Measurements from ENCODE around the gene EID2. TPM values are rescaled to one million over a fixed set of nuclear protein-coding genes. Genes with fewer than 3 reads are reported as not detected.

Gene EID2
- total RNA-seq, 6 donors from 2014 or later: 9.4 to 24.2 (median 16.2) TPM

GRCh38 chr19:39532233-39533002 lies 7.5 kb downstream of the EID2 start, which contains the start of gene EID2B:
EID2B (minus strand) TSS chr19:39532852; CDS start chr19:39532802, 50 bp downstream.
- H3K27ac ChIP-seq: peak within 1 kb of the TSS; percentile 75 to 89 (median 86)
- TF ChIP-seq EP300 (IDR thresholded peaks at IDR 0.05) (no peak), CTCF (IDR thresholded peaks at IDR 0.05) (peak; percentile 98 to 100 (median 98)), POLR2A (IDR thresholded peaks at IDR 0.05) (peak in 2 of 4 donors; percentile 47 to 76), POLR2AphosphoS5 (IDR thresholded peaks at IDR 0.05) (peak in 1 of 2 donors; percentile 88)
- DNase-seq (peak; percentile 92 to 97), ATAC-seq (ENCODE audit: low FRiP score in 2 of 2) (peak; percentile 97 to 99)
- H3K36me3 ChIP-seq: no peaks in the 10 kb centered on the region
- H3K4me3 ChIP-seq: peak within 1 kb of the TSS; percentile 82 to 99 (median 86)
- no peaks in the 10 kb centered on the region for H3K27me3 ChIP-seq
- no peaks in the 10 kb centered on the region for H3K9me3 ChIP-seq
- peaks cover 10 to 19% (median 17%) of the 10 kb centered on the region in 4 donors for H3K4me1 ChIP-seq
- 0 to 1% methylated on average over 33 to 49 of the region's 65 CpGs for WGBS, 2 donors

GRCh38 chr19:39531834-39532232 lies 8.1 kb downstream of the EID2 start:
- Histone ChIP-seq H3K4me1 (peaks cover 10 to 19% (median 17%) of the 10 kb centered on the region in 4 donors), H3K9me3 (no peaks in the 10 kb centered on the region), H3K36me3 (no peaks in the 10 kb centered on the region), H3K4me3 (peak overlapping the region; percentile 82 to 99 (median 86)), H3K27ac (peak overlapping the region; percentile 75 to 89 (median 86)), H3K27me3 (no peaks in the 10 kb centered on the region)
- ATAC-seq (ENCODE audit: low FRiP score in 2 of 2) (no peak), DNase-seq (no peak)
- WGBS, 2 donors: 39 to 48% methylated on average over 14 of the region's 14 CpGs
- TF ChIP-seq EP300 (IDR thresholded peaks at IDR 0.05) (no peak), POLR2A (IDR thresholded peaks at IDR 0.05) (no peak), POLR2AphosphoS5 (IDR thresholded peaks at IDR 0.05) (no peak), CTCF (IDR thresholded peaks at IDR 0.05) (no peak)

GRCh38 chr19:39525205-39525604 lies 14.8 kb downstream of the EID2 start:
- Histone ChIP-seq H3K36me3 (no peaks in the 10 kb centered on the region), H3K4me3 (no peak overlapping the region), H3K27ac (no peak overlapping the region), H3K27me3 (no peaks in the 10 kb centered on the region), H3K9me3 (no peaks in the 10 kb centered on the region), H3K4me1 (no peaks in the 10 kb centered on the region)
- TF ChIP-seq POLR2AphosphoS5 (IDR thresholded peaks at IDR 0.05) (no peak), POLR2A (IDR thresholded peaks at IDR 0.05) (no peak), CTCF (IDR thresholded peaks at IDR 0.05) (no peak), EP300 (IDR thresholded peaks at IDR 0.05) (no peak)
- 99% methylated on average over 3 of the region's 3 CpGs for WGBS, 2 donors
- DNase-seq (no peak), ATAC-seq (ENCODE audit: low FRiP score in 2 of 2) (no peak)

GRCh38 chr19:39524495-39524894 lies 15.5 kb downstream of the EID2 start:
- no peaks in the 10 kb centered on the region for H3K36me3 ChIP-seq
- no peak overlapping the region for H3K4me3 ChIP-seq
- ATAC-seq (ENCODE audit: low FRiP score in 2 of 2): peak in 1 of 2 donors; percentile 62
- H3K4me1 ChIP-seq: no peaks in the 10 kb centered on the region
- TF ChIP-seq EP300 (IDR thresholded peaks at IDR 0.05) (no peak), POLR2A (IDR thresholded peaks at IDR 0.05) (no peak), POLR2AphosphoS5 (IDR thresholded peaks at IDR 0.05) (no peak), CTCF (IDR thresholded peaks at IDR 0.05) (no peak)
- no peaks in the 10 kb centered on the region for H3K9me3 ChIP-seq
- no peak for DNase-seq
- no peak overlapping the region for H3K27ac ChIP-seq
- no peaks in the 10 kb centered on the region for H3K27me3 ChIP-seq
- 77 to 84% methylated on average over 8 of the region's 8 CpGs for WGBS, 2 donors

All from upper lobe of left lung (tissue), 6 donors.